SH-SY5Y (cell line): ENCODE measurements around the gene GRIA1.
A peak's percentile ranks its signal among the peaks of the same experiment; 100 is the strongest.

Experiments
- GATA2 ChIP-seq: IDR thresholded peaks from 2 replicates; pipeline ENCODE4 v1.6.1; 2011; ENCODE audit warnings: mild to moderate bottlenecking, low read depth, low read length
- GATA3 ChIP-seq: IDR thresholded peaks from 2 replicates; pipeline ENCODE4 v1.6.1; 2011; ENCODE audit warnings: low read depth, mild to moderate bottlenecking, low read length, moderate library complexity

Gene GRIA1

DNA sequence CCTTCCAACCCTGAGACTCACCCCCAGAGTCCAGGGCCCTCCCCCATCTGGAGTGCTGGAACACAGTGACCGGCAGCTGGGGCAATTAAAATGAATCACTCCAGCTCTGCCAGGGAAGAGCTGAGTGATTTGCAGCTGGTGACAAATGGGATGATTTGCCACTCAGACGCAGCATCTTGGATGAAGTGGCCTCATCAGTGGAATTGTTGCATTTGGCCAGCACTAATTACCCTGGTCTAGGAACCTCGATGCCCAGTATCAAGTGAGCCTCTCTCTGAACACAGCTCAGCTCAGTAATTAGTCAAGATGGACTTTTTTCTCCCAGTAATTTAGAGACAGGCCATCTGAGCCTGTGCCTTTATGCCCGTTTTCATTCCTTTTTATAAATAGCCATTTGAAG is 259.5 kb downstream of the GRIA1 start:
- TF ChIP-seq GATA3, result no peak
- no peak for TF ChIP-seq GATA2

DNA sequence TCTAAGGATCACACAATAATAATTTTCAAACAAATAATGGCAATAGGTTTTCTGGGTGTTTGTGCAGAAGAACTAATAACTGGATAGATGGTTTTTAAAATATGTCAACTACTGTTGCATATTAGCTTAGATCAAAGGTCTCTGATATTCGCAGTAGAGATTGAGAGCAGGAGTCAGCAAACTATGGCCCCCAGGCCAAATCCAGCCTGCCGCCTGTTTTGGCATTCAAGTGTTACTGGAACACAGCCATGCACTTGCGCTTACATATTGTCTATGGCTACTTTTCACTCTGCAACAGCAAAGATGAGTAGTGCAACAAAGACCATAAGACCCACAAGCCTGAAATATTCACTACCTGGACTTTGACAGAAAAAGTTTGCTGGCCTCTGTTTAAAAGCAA is 260.8 kb downstream of the GRIA1 start:
- TF ChIP-seq GATA2 (no peak), GATA3 (no peak)

DNA sequence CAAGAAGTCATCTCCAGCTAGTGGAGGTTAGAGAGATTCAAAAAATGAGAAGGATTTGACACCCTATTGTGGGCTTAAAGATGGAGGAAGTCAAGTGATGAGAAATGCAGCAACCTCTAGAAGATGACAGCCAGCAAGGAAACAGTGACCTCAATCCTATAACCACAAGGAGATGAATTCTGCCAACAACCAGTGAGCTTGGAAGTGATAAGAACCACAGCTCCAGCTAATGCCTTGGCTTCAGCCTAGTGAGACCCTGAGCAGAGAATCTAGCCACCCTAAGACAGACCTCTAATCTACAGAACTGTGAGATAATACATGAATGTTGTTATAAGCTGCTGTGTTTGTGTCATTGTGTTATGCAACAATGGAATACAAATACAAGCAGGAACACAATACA is 262.4 kb downstream of the GRIA1 start:
- TF ChIP-seq GATA2 (no peak), GATA3 (no peak)

DNA sequence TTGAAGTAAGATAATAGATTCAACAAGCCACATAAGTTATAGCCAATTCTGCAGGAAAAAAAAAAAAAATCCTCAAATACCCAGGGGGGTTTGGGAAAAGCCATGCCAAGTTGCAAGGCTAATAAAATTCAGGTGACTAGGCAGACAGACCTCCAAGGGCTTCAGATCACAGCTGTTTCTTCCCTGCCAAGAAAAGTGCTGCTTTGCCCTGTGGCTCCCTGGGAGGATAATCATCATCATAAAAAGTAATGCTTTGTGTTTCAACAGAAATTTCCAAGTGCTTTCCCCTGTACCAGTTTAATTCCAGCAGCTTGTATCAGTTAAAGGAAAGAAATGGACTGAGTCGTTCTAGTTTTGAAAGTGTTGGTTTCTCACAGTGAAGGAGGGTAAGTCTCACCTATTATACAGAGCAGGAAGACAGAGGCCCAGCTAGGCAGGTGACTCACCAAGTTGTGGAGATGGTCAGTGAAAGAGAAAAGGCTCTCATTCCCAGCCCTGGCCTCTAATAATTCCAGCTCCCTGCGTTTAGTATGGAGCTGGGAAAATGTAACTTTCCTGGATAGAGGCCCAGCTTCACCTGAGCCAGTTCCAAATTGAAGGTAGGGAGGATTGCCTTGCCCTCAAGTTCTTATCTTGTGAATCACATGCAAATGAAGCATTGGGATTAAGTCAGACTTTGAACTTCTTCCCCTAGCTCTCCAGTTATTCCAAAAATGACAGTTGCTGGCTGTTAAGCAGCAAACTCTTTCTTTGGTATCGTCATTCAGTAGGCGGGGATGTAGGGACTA is 263.4 kb downstream of the GRIA1 start:
- no peak for TF ChIP-seq GATA2
- TF ChIP-seq GATA3, result no peak

DNA sequence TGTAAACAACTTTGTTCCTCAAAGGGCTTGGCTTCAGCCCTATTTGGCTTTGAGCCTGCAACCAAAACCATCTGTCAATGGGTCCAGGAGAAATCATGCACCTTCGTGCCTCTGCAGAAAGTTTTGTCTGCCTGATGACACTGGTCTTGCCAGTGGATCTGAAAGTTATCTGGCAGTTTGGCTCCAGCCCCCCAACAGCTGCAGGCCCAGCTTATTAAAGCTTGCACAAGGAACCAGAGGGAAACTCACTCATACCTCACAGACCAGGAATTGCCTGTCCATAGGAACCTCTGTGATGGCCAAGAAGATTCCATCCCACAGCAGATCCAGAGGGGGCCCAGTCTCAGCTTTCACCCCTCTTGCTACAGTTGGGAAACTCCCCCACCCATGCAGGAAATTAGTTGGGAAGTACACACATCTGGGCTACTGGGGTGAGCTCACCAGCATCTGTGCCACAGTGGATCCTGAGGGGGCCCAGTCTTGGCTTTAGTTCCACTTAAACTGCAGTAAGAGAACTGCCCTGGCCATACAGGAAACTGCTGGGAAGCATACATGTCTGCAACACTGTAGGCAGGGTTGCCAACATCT is 265.5 kb downstream of the GRIA1 start:
- no peak for TF ChIP-seq GATA2
- TF ChIP-seq GATA3, result no peak

DNA sequence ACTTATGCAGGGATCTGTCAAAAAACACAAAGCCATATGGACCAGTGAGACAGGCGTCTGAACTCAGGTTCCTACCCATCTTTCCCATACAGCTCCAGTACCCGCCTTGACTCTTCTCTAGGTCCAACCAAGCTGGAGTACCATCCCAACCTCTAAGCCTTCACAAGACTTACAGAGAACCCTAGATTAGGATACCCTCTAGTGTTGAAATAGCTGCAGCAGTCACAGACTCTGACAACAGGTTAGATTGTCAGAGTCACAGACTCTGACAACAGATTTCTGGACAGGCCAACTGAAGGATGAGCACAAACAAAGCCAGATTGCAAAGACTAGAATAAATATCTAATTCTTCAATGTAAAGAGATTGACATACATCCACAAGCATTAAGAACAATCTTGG is 266.1 kb downstream of the GRIA1 start:
- TF ChIP-seq GATA2 (no peak), GATA3 (no peak)

DNA sequence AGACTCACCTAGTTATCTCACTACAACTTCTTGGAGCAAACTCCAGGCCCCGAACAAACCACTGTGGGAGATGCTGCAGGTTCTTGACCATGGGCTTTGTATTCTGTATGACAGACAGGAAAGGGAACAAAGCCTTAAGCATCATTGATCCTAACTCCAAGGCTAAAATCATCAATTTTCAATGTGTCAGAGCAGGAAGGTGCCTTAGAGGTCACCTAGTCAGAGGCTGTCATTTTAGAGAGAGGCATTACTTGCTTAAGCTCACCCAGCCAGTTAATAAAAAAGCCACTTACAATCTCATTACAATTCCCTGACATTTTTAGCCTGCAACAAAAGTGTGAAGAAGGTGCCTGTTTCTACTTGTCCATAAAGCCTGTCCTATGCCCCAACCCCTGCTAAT is 275.5 kb downstream of the GRIA1 start:
- TF ChIP-seq GATA2 (no peak), GATA3 (no peak)

DNA sequence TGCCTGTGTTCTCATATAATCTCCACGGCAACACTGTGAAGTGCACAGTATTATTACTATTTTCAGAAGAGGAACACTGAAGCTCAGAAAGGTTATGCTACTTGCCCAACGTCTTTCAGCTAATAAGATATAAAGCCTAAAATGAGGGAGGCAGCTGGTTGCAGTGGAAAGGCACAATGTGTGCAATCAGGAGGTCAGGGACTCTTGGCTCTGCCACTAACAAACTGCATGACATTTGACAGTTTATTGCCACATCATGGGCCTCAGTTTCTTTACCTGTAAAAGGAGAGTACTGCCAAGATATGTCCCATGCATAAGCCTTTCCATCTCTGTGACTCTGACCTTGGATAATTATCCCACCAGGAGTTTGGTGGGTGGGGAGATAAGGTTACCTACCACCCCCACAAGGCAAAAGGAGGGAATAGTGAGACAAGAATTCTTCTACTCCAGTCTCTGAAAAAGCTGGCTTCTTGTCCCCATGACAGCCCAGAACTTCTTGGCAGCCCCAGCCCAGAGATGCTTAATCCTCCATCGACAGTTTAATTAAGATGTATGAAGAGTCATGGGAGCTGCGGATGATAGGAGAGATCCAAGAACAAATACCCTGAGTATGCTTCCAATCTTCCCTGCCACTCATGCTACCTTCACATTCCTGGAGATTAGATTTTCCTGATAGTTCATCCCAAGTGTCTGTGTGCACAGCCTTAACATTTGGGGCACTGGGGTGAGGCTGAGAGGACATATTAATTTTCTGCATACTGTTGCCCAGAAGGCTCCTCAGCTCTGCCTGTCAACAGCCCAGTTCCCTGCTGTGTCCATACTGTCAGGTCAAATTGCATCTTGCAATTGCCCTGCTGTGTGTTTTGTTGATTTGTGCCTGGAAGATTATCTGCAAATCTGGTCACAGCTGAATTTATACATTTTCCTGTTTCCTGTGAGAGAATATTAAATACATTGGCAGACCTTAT is 277.0 kb downstream of the GRIA1 start:
- peak; percentile 47; the same call in 1 of the 2 replicates for TF ChIP-seq GATA2
- no peak for TF ChIP-seq GATA3

DNA sequence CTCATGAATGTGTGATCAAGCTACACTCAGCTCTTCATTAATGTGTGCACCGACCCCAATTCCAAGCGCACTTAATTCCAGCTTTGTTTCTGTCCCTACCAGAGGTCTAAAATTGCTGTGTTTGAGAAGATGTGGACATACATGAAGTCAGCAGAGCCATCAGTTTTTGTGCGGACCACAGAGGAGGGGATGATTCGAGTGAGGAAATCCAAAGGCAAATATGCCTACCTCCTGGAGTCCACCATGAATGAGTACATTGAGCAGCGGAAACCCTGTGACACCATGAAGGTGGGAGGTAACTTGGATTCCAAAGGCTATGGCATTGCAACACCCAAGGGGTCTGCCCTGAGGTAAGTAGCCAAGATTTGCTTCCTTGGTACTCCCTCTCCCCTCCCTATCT is 279.6 kb downstream of the GRIA1 start:
- no peak for TF ChIP-seq GATA2
- no peak for TF ChIP-seq GATA3

DNA sequence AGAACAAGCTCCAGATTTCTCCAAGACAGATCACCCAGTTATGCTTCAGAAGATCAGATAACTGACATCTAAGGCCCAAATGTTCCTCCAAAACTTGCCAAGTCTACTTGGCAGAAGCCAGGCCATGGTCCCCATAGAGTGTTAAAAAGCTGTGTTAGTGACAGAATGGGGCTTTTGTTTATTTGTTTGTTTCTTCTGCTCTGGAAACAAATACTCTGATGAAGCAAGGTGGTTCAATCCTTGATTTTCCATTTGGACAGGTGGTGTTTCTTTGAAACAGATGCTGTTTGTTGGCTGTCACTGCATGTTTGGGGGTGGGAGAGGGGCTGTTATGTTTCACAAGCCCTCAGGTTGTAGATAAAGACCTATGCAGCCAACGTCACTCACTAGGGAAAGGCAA is 284.2 kb downstream of the GRIA1 start:
- TF ChIP-seq GATA3, result no peak
- TF ChIP-seq GATA2, result no peak

DNA sequence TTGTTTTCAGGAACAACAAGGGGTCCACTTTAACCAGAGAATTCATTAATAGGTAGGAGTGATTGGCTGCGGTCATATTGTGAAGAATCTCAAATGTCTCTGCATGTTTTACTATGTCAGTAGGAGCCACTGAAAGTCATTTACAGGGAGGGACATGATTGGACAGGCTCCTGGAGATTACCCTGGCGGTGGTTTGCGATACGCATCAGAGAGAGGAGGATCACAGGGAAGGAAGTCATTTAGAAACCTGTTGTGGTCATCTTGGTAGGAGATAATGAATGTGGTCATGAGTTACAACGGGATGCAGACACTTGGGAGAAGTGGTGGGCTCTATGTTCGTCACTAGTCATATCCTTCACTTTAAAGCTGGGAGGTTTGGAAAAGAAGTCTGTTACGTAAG is 285.5 kb downstream of the GRIA1 start:
- TF ChIP-seq GATA2 (no peak), GATA3 (no peak)

DNA sequence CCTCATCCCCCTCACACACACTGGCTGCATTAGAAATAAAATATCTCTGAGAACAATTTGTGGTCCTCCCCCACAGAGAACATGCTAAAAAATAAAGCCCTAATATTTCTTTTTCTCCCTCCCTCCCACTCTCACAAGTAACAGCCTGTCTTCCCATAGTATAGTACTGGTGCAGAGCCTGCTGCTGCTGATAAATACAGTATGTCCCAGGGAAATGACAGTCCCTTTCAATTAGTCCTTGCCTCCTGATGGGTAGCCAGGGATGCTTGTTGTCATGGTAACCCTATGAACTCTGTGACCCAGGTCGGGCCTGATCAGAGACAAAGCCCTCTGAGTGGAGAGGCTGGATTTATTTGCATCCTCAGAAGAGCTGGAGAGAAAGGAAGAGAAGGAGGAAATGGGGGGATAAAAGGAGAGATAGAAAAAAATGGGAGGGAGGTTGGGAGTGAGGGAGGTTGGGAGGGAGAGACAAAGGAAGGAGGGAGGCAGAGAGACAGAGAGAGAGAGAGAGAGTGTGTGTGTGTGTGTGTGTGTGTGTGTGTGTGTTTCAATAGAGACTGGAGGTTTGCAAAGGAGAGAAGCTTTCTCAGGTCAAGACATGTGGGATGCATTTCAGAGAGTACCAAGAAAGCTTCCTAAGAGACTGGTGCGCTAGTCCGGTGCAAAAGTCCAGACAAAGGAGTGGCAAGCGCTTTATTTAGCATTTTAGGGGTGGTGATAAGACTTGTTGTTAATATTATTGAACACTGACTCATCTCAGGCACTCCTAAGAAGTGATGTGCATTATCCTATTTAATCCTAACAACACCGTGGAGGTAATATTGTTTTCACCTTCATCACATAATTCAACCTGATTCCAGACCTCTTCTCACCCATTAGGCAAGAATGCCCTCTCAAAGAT is 287.5 kb downstream of the GRIA1 start:
- TF ChIP-seq GATA3 (no peak), GATA2 (peak; percentile 34; the same call in 1 of the 2 replicates)

DNA sequence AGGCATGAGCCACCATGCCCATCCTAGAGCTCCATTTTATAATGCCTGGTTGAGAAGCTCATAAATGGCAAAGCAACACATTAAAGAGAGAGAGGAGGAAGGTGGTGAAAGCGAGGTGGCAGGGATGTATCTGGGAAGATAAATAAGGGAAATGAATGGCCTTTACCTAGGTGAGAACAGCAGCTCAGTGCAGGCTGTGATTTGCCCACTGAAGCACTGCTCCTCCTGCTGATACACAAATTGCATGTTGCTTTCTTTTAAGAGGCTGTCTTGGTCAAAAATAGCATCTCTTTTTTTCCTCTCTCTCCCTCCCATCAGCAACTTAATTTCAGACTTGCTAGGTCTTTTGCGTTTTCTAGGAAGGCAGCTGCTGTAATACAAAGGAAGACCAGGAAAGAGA is 289.4 kb downstream of the GRIA1 start:
- TF ChIP-seq GATA3, result no peak
- no peak for TF ChIP-seq GATA2
